ENCODE results near the gene KCNV2.
"Not testable (repeated sequence)": the region's sequence is repeated elsewhere in the genome, so short reads cannot be mapped to it uniquely, and the experiment has no call there.

KCNV2 gene

DNA sequence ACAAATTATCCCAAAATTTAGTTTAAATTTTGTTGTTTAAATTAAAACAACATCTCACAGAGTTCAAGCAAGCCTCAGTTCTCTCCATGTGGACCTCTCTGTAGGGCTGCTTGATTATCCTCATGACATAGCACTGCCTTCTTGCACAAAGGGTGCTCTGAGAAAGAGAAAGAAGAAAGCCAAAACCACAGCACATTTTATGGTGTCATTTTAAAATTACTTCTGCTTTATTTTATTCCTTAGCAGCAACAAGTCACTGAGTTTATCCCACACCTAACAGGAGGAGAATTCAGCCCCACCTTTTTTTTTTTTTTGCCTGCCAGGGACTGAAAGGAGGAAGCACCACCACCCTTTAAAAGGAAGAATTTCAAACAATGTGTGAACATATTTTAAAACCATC, 12.8 kb upstream of the KCNV2 start:
- Histone ChIP-seq H3K18ac (ENCODE audit: low read length) (no peak overlapping the region), H3K4me2 (ENCODE audit: low read length) (no peak overlapping the region), H3K36me3 (ENCODE audit: control insufficient read depth in 1 of 2, insufficient read depth in 2 of 2, low read length in 2 of 2) (no peaks in the 10 kb centered on the region), H3K9ac (ENCODE audit: low read length) (no peak overlapping the region), H3K4me3 (ENCODE audit: low read depth, low read length) (no peak overlapping the region), H3K14ac (ENCODE audit: low read length) (no peak overlapping the region), H2BK12ac (ENCODE audit: low read length) (no peak overlapping the region), H3K23ac (ENCODE audit: low read length) (no peak overlapping the region), H2AFZ (ENCODE audit: insufficient read depth, low read length, poor library complexity) (no peak overlapping the region), H3K27me3 (ENCODE audit: insufficient read depth, low read length) (no peaks in the 10 kb centered on the region), H2BK120ac (ENCODE audit: insufficient read depth, low read length, poor library complexity) (no peak overlapping the region), H3K27ac (ENCODE audit: low read depth, low read length) (no peak overlapping the region), H4K91ac (ENCODE audit: low read depth, low read length) (no peak overlapping the region), H3K4ac (ENCODE audit: low read depth, low read length) (no peak overlapping the region), H4K8ac (ENCODE audit: low read depth, low read length) (no peak overlapping the region), H3K9me3 (ENCODE audit: insufficient read depth, low read depth, low read length) (no peaks in the 10 kb centered on the region), H2AK5ac (ENCODE audit: low read length) (no peak overlapping the region), H2BK5ac (ENCODE audit: low read depth, low read length, poor library complexity) (no peak overlapping the region), H3K4me1 (ENCODE audit: control insufficient read depth in 1 of 2, insufficient read depth in 2 of 2, low read length in 2 of 2) (no peaks in the 10 kb centered on the region), H3K79me1 (ENCODE audit: low read length) (no peaks in the 10 kb centered on the region), H3K79me2 (ENCODE audit: control insufficient read depth, insufficient read depth, low read length, poor library complexity) (no peaks in the 10 kb centered on the region), H4K12ac (ENCODE audit: low read depth, low read length) (no peak overlapping the region)
- no peak for DNase-seq

DNA sequence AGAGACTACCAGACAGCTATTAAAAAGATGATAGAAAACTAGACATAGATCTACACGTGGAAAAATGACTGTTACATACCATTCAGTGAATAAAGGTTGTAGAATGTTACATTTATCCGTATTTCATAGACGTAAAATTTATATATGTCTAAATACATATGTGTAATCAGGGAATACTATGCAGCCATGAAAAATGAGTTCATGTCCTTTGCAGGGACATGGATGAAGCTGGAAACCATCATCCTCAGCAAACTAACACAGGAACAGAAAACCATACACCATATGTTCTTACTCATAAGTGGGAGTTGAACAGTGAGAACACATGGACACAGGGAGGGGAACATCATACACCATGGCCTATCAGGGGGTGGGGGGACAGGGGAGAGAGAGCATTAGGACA, 10.1 kb upstream of the KCNV2 start:
- H2AK5ac ChIP-seq (ENCODE audit: low read length); DNase-seq; H3K4me2 ChIP-seq (ENCODE audit: low read length); H3K14ac ChIP-seq (ENCODE audit: low read length); H3K4ac ChIP-seq (ENCODE audit: low read depth, low read length); H4K12ac ChIP-seq (ENCODE audit: low read depth, low read length); H3K79me1 ChIP-seq (ENCODE audit: low read length); H4K8ac ChIP-seq (ENCODE audit: low read depth, low read length); H2BK12ac ChIP-seq (ENCODE audit: low read length); H3K79me2 ChIP-seq (ENCODE audit: control insufficient read depth, insufficient read depth, low read length, poor library complexity); H3K36me3 ChIP-seq (ENCODE audit: control insufficient read depth in 1 of 2, insufficient read depth in 2 of 2, low read length in 2 of 2); H4K91ac ChIP-seq (ENCODE audit: low read depth, low read length); H3K9ac ChIP-seq (ENCODE audit: low read length); H2AFZ ChIP-seq (ENCODE audit: insufficient read depth, low read length, poor library complexity); H2BK120ac ChIP-seq (ENCODE audit: insufficient read depth, low read length, poor library complexity); H3K4me3 ChIP-seq (ENCODE audit: low read depth, low read length); H2BK5ac ChIP-seq (ENCODE audit: low read depth, low read length, poor library complexity); H3K23ac ChIP-seq (ENCODE audit: low read length); H3K18ac ChIP-seq (ENCODE audit: low read length); H3K4me1 ChIP-seq (ENCODE audit: control insufficient read depth in 1 of 2, insufficient read depth in 2 of 2, low read length in 2 of 2); H3K9me3 ChIP-seq (ENCODE audit: insufficient read depth, low read depth, low read length); H3K27ac ChIP-seq (ENCODE audit: low read depth, low read length); H3K27me3 ChIP-seq (ENCODE audit: insufficient read depth, low read length): not testable (repeated sequence)
- no CpG with 5 or more reads among the region's 3 CpGs for WGBS (ENCODE audit: extremely low coverage, insufficient coverage, insufficient read length)

DNA sequence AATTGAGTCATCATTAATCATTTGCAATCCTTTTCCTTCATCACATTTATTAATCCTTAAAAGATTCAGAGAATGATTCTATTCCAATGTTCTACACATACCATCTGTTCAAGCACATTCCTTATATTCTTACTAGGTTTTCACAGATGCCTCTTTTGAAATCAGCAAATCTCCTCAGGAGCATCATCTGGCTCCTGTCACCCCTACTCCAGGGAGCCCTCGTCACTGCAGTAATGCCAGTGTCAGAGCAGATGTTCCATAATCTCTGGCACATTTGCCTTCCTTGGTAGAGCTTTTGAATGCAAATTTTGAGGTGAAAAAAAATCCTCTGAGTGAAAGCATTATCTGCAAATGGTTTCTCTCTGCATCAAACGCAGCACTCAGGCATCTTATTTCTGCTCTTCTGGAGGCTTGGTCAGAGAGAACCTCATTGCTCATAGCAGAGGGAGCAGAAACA, 7.6 kb upstream of the KCNV2 start:
- H4K8ac ChIP-seq (ENCODE audit: low read depth, low read length): no peak overlapping the region
- no peak overlapping the region for H3K14ac ChIP-seq (ENCODE audit: low read length)
- H2AK5ac ChIP-seq (ENCODE audit: low read length): no peak overlapping the region
- H2BK12ac ChIP-seq (ENCODE audit: low read length): no peak overlapping the region
- no peak for DNase-seq
- H3K23ac ChIP-seq (ENCODE audit: low read length): no peak overlapping the region
- no peak overlapping the region for H2BK120ac ChIP-seq (ENCODE audit: insufficient read depth, low read length, poor library complexity)
- no peak overlapping the region for H3K4ac ChIP-seq (ENCODE audit: low read depth, low read length)
- no peak overlapping the region for H2BK5ac ChIP-seq (ENCODE audit: low read depth, low read length, poor library complexity)
- no peak overlapping the region for H3K4me3 ChIP-seq (ENCODE audit: low read depth, low read length)
- H2AFZ ChIP-seq (ENCODE audit: insufficient read depth, low read length, poor library complexity): no peak overlapping the region
- no CpG with 5 or more reads among the region's 2 CpGs for WGBS (ENCODE audit: extremely low coverage, insufficient coverage, insufficient read length)
- H3K9ac ChIP-seq (ENCODE audit: low read length): no peak overlapping the region
- no peak overlapping the region for H3K4me2 ChIP-seq (ENCODE audit: low read length)
- H4K91ac ChIP-seq (ENCODE audit: low read depth, low read length): no peak overlapping the region
- no peaks in the 10 kb centered on the region for H3K9me3 ChIP-seq (ENCODE audit: insufficient read depth, low read depth, low read length)
- H3K27ac ChIP-seq (ENCODE audit: low read depth, low read length): no peak overlapping the region
- no peak overlapping the region for H3K18ac ChIP-seq (ENCODE audit: low read length)
- no peaks in the 10 kb centered on the region for H3K79me2 ChIP-seq (ENCODE audit: control insufficient read depth, insufficient read depth, low read length, poor library complexity)
- no peaks in the 10 kb centered on the region for H3K27me3 ChIP-seq (ENCODE audit: insufficient read depth, low read length)
- H3K79me1 ChIP-seq (ENCODE audit: low read length): no peaks in the 10 kb centered on the region
- no peaks in the 10 kb centered on the region for H3K36me3 ChIP-seq (ENCODE audit: control insufficient read depth in 1 of 2, insufficient read depth in 2 of 2, low read length in 2 of 2)
- no peak overlapping the region for H4K12ac ChIP-seq (ENCODE audit: low read depth, low read length)
- no peaks in the 10 kb centered on the region for H3K4me1 ChIP-seq (ENCODE audit: control insufficient read depth in 1 of 2, insufficient read depth in 2 of 2, low read length in 2 of 2)

DNA sequence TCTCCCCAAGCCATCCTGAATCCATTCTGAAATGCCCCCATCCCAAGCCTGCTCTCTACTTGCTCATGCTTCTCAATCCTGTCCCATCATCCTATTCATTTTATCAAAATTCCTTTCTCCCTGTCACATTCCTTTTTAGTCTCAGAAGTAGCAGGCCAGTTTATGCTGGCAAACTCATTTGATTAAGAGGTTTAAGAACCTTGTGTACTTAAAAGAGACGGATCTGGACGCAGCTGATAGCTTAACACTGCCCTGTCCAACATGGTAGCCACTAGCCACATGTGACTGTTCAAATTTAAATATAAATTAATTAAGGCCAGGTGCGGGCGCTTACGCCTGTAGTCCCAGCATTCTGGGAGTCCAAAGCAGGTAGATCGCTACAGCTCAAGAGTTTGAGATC, 5.6 kb upstream of the KCNV2 start:
- WGBS (ENCODE audit: extremely low coverage, insufficient coverage, insufficient read length): no CpG with 5 or more reads among the region's 6 CpGs
- no peak overlapping the region for H2BK12ac ChIP-seq (ENCODE audit: low read length)
- H3K23ac ChIP-seq (ENCODE audit: low read length): no peak overlapping the region
- H4K8ac ChIP-seq (ENCODE audit: low read depth, low read length): no peak overlapping the region
- H2BK120ac ChIP-seq (ENCODE audit: insufficient read depth, low read length, poor library complexity): no peak overlapping the region
- H3K4ac ChIP-seq (ENCODE audit: low read depth, low read length): no peak overlapping the region
- H3K4me3 ChIP-seq (ENCODE audit: low read depth, low read length): no peak overlapping the region
- H3K9me3 ChIP-seq (ENCODE audit: insufficient read depth, low read depth, low read length): no peaks in the 10 kb centered on the region
- no peaks in the 10 kb centered on the region for H3K79me1 ChIP-seq (ENCODE audit: low read length)
- no peak overlapping the region for H2BK5ac ChIP-seq (ENCODE audit: low read depth, low read length, poor library complexity)
- no peaks in the 10 kb centered on the region for H3K27me3 ChIP-seq (ENCODE audit: insufficient read depth, low read length)
- no peak overlapping the region for H4K12ac ChIP-seq (ENCODE audit: low read depth, low read length)
- no peak overlapping the region for H3K18ac ChIP-seq (ENCODE audit: low read length)
- H3K36me3 ChIP-seq (ENCODE audit: control insufficient read depth in 1 of 2, insufficient read depth in 2 of 2, low read length in 2 of 2): no peaks in the 10 kb centered on the region
- no peak for DNase-seq
- no peak overlapping the region for H3K14ac ChIP-seq (ENCODE audit: low read length)
- no peaks in the 10 kb centered on the region for H3K79me2 ChIP-seq (ENCODE audit: control insufficient read depth, insufficient read depth, low read length, poor library complexity)
- H3K4me2 ChIP-seq (ENCODE audit: low read length): no peak overlapping the region
- H2AFZ ChIP-seq (ENCODE audit: insufficient read depth, low read length, poor library complexity): no peak overlapping the region
- no peak overlapping the region for H2AK5ac ChIP-seq (ENCODE audit: low read length)
- H3K9ac ChIP-seq (ENCODE audit: low read length): no peak overlapping the region
- H4K91ac ChIP-seq (ENCODE audit: low read depth, low read length): no peak overlapping the region
- no peaks in the 10 kb centered on the region for H3K4me1 ChIP-seq (ENCODE audit: control insufficient read depth in 1 of 2, insufficient read depth in 2 of 2, low read length in 2 of 2)
- no peak overlapping the region for H3K27ac ChIP-seq (ENCODE audit: low read depth, low read length)
